H54 (cell line): ENCODE measurements around the gene ATRIP.

Experiments used
- DNase-seq: peaks from one replicate; pipeline ENCODE4 v3.0.0; 2011; ENCODE audit warnings: low spot score, mixed read lengths; ENCODE audit not compliant: insufficient read length
- FAIRE-seq: peaks from 3 replicates; lab custom pipeline; 2011; peaks lifted over from hg19 to GRCh38; lab: Jason Lieb, UNC
- POLR2A ChIP-seq: IDR thresholded peaks from 2 replicates; pipeline ENCODE4 v1.6.1; 2011; ENCODE audit warnings: low read depth, mild to moderate bottlenecking, low read length

ATRIP gene

DNA sequence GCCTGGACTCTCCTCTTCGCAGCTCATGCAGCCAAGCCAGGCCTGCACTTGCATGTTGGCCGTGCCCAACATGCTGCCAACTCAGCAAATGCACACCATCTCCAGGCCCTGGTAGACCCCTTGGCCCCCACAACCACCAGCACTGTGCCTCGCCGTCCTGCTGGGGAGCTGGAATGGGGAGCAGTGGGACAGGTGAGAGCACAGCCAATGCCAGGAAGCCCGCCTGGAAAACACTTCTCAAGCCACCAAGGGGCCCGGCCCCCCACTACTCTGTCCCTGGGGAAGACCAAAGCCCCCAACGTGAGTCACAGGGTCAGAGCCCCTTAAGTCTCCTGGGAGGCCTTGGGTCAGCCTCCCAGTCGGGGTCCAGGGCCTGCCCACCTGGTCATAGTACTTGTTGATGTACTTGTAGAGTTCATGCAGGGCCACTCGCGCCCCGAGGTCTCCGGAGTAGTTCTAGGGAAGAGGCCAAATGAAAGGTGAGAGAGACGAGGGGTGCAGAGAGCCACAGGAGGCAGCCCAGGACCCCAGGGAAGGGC is 41.1 kb upstream of the ATRIP start:
- no peak for DNase-seq
- no peak for TF ChIP-seq POLR2A
- no peak for FAIRE-seq

GRCh38 chr3:48405971-48406370 is 40.6 kb upstream of the ATRIP start:
- DNase-seq (no peak), FAIRE-seq (no peak)
- TF ChIP-seq POLR2A = no peak

DNA sequence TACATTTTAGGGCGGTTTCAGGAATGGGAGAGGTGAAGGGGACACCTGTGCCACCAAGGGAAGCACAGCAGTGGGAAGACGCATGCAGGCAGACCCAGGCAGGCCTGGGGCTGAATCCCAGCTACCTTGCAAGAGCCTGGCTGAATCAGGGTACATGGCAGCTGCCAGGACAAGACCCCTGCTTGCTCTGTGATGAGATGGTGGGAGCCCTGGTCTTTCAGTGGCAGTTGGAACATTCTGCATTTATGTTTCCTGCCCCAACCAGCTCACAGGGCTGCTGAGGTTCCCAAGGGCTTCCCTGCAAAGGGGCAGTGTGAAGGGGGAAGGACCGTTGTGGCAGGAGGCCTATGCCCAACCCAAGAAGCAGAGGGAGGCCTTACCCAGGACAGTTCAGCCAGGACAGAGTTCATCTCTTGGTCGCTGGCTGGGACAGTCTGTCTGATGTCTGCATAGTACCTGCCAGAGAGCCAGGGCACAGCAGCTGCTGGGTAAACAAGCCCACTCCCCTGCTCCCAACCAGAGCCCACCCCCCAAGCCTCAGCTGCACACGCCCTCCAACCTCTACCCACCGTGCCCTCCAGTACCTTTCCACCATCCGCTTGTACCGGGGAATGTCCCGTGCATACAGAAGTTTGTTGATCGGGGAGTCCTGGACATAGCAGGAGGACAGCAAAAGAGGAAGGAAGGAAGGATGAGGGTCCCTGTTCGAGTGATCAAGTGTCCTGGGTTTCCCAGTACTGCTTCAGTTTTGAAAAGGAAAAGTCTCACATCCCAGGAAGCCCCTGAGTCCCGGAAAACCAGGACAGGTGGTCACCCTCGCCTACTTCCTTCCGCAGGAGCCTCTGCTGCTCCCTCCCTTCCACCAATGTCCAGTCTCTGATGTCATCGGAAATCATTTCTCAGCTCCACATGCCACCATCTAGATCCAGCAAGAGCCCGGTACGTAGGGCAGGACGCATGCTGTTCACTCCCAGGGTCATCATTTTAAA is 39.8 kb upstream of the ATRIP start:
- no peak for TF ChIP-seq POLR2A
- FAIRE-seq (no peak), DNase-seq (no peak)

DNA sequence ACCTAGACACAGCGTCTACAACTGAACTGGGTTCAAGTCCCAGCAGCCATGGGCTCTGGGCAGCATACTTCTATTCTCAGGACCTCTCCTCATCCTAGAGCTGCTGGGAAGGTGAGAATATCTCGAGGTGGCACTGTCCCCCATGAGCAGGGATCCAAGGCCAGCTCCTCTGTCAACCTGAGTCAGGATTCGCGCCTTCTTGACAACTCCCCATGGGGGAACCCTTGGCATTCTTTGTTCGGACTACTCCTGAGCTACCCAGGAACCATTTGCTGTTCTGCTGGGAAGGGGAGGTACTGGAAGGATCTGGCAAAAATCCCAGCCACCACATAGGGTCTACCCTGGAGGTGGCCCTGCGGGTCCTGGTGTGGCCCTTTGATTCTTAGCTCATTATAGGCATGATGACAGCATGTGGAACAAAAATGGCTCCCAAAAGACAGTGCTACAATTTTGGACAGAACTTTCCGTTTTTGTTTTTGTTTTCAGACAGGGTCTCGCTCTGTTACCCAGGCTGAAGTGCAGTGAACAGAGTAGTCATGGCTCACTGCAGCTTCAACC is 38.9 kb upstream of the ATRIP start:
- no peak for TF ChIP-seq POLR2A
- FAIRE-seq (no peak), DNase-seq (no peak)

- no peak for DNase-seq
- FAIRE-seq = no peak
- no peak for TF ChIP-seq POLR2A
These were observed 37.7 kb upstream of the ATRIP start for GRCh38 chr3:48408823-48409281.

DNA sequence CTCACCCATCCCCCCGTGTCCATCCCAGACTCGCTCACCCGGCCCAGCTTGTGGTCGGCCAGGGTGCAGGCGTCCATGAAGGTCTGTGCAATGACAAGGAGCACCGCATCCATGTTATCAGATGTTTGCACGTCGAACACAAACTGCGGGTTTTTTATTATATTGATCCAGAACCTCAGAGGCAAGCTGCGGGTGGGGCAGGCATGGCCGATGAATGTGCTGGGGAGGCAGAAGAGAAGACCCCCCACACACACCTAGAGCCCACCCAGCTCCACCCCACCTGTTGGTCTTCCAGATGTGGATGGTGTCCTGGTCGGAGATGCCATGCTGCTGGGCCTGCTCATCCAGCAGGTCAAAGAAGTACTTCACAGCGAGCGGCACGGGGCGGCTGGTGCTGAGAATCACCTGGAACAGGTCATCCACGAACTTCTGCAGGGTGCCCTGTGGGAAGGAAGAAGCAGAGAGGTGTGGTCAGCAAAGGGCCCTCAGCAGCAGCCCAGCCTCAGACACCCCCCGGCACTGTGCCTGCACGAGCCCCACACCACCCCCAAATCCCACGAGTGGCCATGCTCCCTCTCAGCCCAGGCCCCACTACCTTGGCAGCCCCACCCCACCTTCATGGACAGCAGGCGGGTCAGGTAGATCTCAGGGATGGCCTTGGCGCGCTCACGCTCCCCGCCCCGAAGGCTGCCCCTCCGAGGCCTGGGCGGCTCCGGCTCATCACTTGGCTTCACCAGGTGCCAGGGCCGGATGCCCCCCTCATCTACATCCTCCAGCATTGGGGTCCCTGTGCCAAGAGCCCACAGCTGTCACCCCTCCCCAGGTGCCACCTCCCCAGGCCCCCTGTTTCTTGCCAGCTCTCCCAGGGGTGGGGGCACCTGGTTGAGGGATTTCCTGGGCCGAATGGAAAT is 37.0 kb upstream of the ATRIP start:
- no peak for FAIRE-seq
- TF ChIP-seq POLR2A = no peak
- no peak for DNase-seq

GRCh38 chr3:48410205-48411040 is 36.1 kb upstream of the ATRIP start:
- DNase-seq = no peak
- no peak for TF ChIP-seq POLR2A
- FAIRE-seq = no peak

GRCh38 chr3:48411041-48411588 is 35.4 kb upstream of the ATRIP start:
- FAIRE-seq = no peak

DNA sequence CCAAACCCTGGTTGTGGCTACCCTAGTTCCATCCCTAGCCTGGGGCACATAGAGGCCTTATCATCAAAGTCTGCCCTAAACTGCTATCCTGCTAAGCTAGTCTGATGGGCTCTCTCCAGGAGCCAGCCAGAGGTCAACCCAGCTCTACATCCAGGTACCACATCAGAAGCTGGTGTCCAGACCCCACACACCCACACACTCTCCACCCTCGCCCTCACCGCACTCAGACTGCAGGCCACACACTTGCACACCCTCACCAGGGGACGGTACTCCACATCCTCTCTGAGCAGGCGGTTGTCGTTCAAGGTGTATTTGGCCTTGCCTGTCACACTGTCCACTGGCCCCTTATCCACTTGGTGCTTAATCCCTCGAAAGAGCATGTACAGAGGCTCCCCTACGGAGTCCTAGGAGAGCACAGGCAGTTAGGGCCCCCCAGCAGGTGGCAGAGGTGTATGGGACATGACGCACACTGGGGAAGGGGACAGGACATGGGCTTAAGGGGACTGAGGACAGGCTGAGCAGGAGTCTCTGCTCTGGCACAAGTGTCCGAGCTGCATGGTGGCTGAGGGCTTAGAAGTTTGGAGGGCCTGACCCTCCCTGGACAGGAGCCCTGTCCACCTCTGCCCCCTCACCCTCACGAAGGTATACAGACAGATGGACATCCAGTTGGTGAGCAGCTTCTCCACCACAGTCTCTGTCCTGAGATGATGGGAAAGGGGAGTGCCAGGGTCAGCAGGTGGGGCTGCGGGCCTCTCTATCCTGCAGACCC is 34.7 kb upstream of the ATRIP start:
- FAIRE-seq (no peak), DNase-seq (no peak)
- TF ChIP-seq POLR2A = no peak

More at GRCh38 chr3:48411041-48411588, 35.4 kb upstream of the ATRIP start:
- TF ChIP-seq POLR2A = no peak
- no peak for DNase-seq

- TF ChIP-seq POLR2A = no peak
- FAIRE-seq = no peak
- DNase-seq = no peak
These were observed 34.0 kb upstream of the ATRIP start for GRCh38 chr3:48412375-48413001.

DNA sequence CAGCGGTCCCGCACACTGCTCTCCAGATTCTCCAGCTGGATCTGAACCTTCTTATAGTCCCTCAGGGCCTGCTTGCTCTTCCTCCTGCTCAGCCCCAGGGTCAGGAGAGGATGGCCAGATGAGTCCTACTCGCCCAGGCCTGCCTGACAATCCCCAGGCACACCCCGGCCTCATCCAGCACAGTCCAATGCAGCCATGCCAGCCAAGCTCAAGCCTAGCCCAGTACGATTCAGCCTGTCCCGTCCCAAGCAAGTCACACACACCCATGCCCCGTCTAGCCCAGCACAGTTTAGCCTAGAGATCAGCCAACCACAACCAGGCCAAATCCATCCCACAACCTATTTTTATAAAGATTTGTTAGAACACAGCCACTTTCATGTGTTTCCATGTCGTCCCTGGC is 33.5 kb upstream of the ATRIP start:
- TF ChIP-seq POLR2A = no peak
- DNase-seq = no peak
- no peak for FAIRE-seq

- TF ChIP-seq POLR2A = no peak
- DNase-seq (no peak), FAIRE-seq (no peak)
These were observed 32.9 kb upstream of the ATRIP start for GRCh38 chr3:48413611-48414010.
